LNCAP (cell line): ENCODE measurements around the gene LCA5.

Source experiments
- CTCF ChIP-seq: fragments of 450-650 bp; IDR thresholded peaks from 2 replicates; pipeline ENCODE4 v1.5.1; 2017; ENCODE audit warnings: mild to moderate bottlenecking

The LCA5 gene

GRCh38 chr6:79568996-79569395 lies 31.8 kb upstream of the LCA5 start:
- TF ChIP-seq CTCF, result no peak

GRCh38 chr6:79564636-79565035 lies 27.4 kb upstream of the LCA5 start:
- TF ChIP-seq CTCF, result no peak

- TF ChIP-seq CTCF, result no peak
These were observed 22.5 kb upstream of the LCA5 start for GRCh38 chr6:79559706-79560105.

- TF ChIP-seq CTCF, result no peak
These were observed 20.6 kb upstream of the LCA5 start for GRCh38 chr6:79557673-79558467.

- TF ChIP-seq CTCF, result no peak
These were observed 17.1 kb upstream of the LCA5 start for GRCh38 chr6:79554305-79554704.

GRCh38 chr6:79551401-79551800 lies 14.2 kb upstream of the LCA5 start:
- TF ChIP-seq CTCF, result no peak

- TF ChIP-seq CTCF, result no peak
These were observed 11.1 kb upstream of the LCA5 start for GRCh38 chr6:79548304-79548703.

GRCh38 chr6:79546186-79546585 lies 9.0 kb upstream of the LCA5 start:
- no peak for TF ChIP-seq CTCF
